CD14-positive monocyte (primary cell): ENCODE data around the gene CREB3L4. TPM values are rescaled to one million over a fixed set of nuclear protein-coding genes. Genes with fewer than 3 reads are reported as not detected.

Source experiments
- DNase-seq, 3 donors: peaks; one replicate each; pipeline ENCODE4 v3.0.0-alpha.2; 2011 to 2022
- H2AFZ ChIP-seq: 2 replicates; pipeline ENCODE4 v1.6.0; 2012; ENCODE audit warnings: mild to moderate bottlenecking, low read depth, low read length, inconsistent platforms; ENCODE audit not compliant: insufficient read depth, poor library complexity, severe bottlenecking
- H3K27ac ChIP-seq, 2 donors: 1 replicate in 1 of 2; 2 replicates in 1 of 2; pipeline ENCODE4 v1.5.1; 2012 to 2013; ENCODE audit warnings: low read length in 2 of 2, control low read depth in 1 of 2, inconsistent platforms in 1 of 2, low read depth in 1 of 2, mild to moderate bottlenecking in 1 of 2
- H3K27me3 ChIP-seq, 2 donors: one replicate each; pipeline versions ENCODE4 v1.6.0 to v1.6.1; 2011 to 2013; ENCODE audit warnings: low read length in 2 of 2; ENCODE audit not compliant: control insufficient read depth in 2 of 2, insufficient read depth in 2 of 2
- H3K36me3 ChIP-seq, 2 donors: replicated peaks in 1 of 2; 1 replicate in 1 of 2; 2 replicates in 1 of 2; pipeline versions ENCODE4 v1.5.1 to v1.6.1; 2012 to 2013; ENCODE audit warnings: low read length in 2 of 2, control low read depth in 1 of 2, inconsistent platforms in 1 of 2, mild to moderate bottlenecking in 1 of 2; ENCODE audit not compliant: insufficient read depth in 2 of 2, control insufficient read depth in 1 of 2
- H3K4me1 ChIP-seq, 2 donors: 1 replicate in 1 of 2; 2 replicates in 1 of 2; pipeline versions ENCODE4 v1.5.1 to v1.6.1; 2012 to 2013; ENCODE audit warnings: low read length in 2 of 2, control low read depth in 1 of 2, inconsistent platforms in 1 of 2, mild to moderate bottlenecking in 1 of 2, moderate library complexity in 1 of 2; ENCODE audit not compliant: insufficient read depth in 2 of 2, control insufficient read depth in 1 of 2
- H3K4me2 ChIP-seq: replicated peaks from 2 replicates; pipeline ENCODE3; 2012; ENCODE audit warnings: low read length, moderate library complexity, mild to moderate bottlenecking; ENCODE audit not compliant: poor library complexity, severe bottlenecking; ENCODE audit errors: extremely low read depth
- H3K4me3 ChIP-seq, 3 experiments: fragments of 200-600 bp in 1 of 3; sonication (generic) in 1 of 3; replicated peaks in 1 of 3; 1 replicate in 2 of 3; 2 replicates in 1 of 3; pipeline ENCODE4 v1.5.1; 2011 to 2013; ENCODE audit warnings: low read length in 3 of 3, mild to moderate bottlenecking in 3 of 3, control low read depth in 2 of 3, low read depth in 2 of 3, inconsistent platforms in 1 of 3, moderate library complexity in 1 of 3
- H3K79me2 ChIP-seq: 2 replicates; pipeline ENCODE4 v1.6.0; 2012; ENCODE audit warnings: mild to moderate bottlenecking, control low read depth, inconsistent platforms, low read length, moderate library complexity; ENCODE audit not compliant: insufficient read depth
- H3K9ac ChIP-seq: 2 replicates; pipeline ENCODE4 v1.6.0; 2017; ENCODE audit warnings: low read length, mild to moderate bottlenecking; ENCODE audit not compliant: insufficient read depth, poor library complexity, severe bottlenecking
- H3K9me3 ChIP-seq, 2 donors: replicated peaks in 1 of 2; 1 replicate in 1 of 2; 2 replicates in 1 of 2; pipeline versions ENCODE4 v1.5.1 to v1.6.1; 2012 to 2013; ENCODE audit warnings: low read length in 2 of 2, control low read depth in 1 of 2; ENCODE audit not compliant: control insufficient read depth in 1 of 2, insufficient read depth in 1 of 2
- H4K20me1 ChIP-seq: 2 replicates; pipeline ENCODE4 v1.6.0; 2012; ENCODE audit warnings: mild to moderate bottlenecking, low read length, control low read depth, moderate library complexity; ENCODE audit not compliant: insufficient read depth
- H3K27ac Mint-ChIP-seq, 7 donors: one replicate each; pipeline ENCODE4 v1.8.0; 2020; ENCODE audit warnings: mild to moderate bottlenecking in 7 of 7, mixed read lengths in 7 of 7, moderate library complexity in 6 of 7, inconsistent platforms in 2 of 7
- H3K27me3 Mint-ChIP-seq, 3 donors: one replicate each; pipeline ENCODE4 v1.8.0; 2021 to 2022; ENCODE audit warnings: low read depth in 3 of 3, mild to moderate bottlenecking in 3 of 3, mixed read lengths in 3 of 3, moderate library complexity in 3 of 3, inconsistent platforms in 1 of 3
- H3K36me3 Mint-ChIP-seq, 2 donors: one replicate each; pipeline ENCODE4 v1.8.0; 2020; ENCODE audit warnings: mixed read lengths in 2 of 2, inconsistent platforms in 1 of 2, mild to moderate bottlenecking in 1 of 2
- H3K4me1 Mint-ChIP-seq: one replicate; pipeline ENCODE4 v1.8.0; 2020; ENCODE audit warnings: mild to moderate bottlenecking, mixed read lengths
- H3K4me3 Mint-ChIP-seq, 2 donors: one replicate each; pipeline ENCODE4 v1.8.0; 2020; ENCODE audit warnings: mild to moderate bottlenecking in 2 of 2, mixed read lengths in 2 of 2, moderate library complexity in 1 of 2
- H3K9me3 Mint-ChIP-seq, 7 donors: one replicate each; pipeline ENCODE4 v1.8.0; 2020 to 2022; ENCODE audit warnings: mixed read lengths in 7 of 7, mild to moderate bottlenecking in 6 of 7, moderate library complexity in 6 of 7, inconsistent platforms in 2 of 7
- WGBS: methylation state at CpG from one replicate; pipeline ENCODE4 v1.1.5; 2013; ENCODE audit warnings: missing lambda C conversion rate; ENCODE audit not compliant: insufficient coverage; 5-methylcytosine and 5-hydroxymethylcytosine counted together
- intact Hi-C, 2 donors: fragments of 100-400 bp; cut with micrococcal nuclease; formaldehyde crosslinking; loops; one replicate each; pipeline versions ENCODE4 v1.15.0 to v1.15.1; 2023
- polyA plus RNA-seq, 3 donors: library from polyadenylated mRNA; depleted of rRNA in 1 of 3; unstranded in 2 of 3; stranded (reverse) in 1 of 3; fragments of 300-500 nt in 2 of 3; fragments of >200 nt in 1 of 3; fragmentation: Illumina TruSeq in 2 of 3; gene quantifications; 1 replicate in 2 of 3; 2 replicates in 1 of 3; pipeline ENCODE4 v1.2.3, GENCODE V29; 2012 to 2021
- TF ChIP-seq, protein P1 (sequence below): fragments of 200-600 bp; IDR thresholded peaks from one replicate; pipeline ENCODE4 v1.8.0; 2022; ENCODE audit warnings: antibody characterized with exemption, mild to moderate bottlenecking

CREB3L4 gene
- polyA plus RNA-seq, 3 donors: 5.0 to 7.6 (median 6.8) TPM

GRCh38 chr1:153985941-153986761 is 18.4 kb downstream of the CREB3L4 start, which contains the start of gene RAB13:
TSS of gene RAB13 (minus strand) at chr1:153986339. CDS start at chr1:153986236, 103 bp downstream.
- peaks cover 0 to under 1% of the 10 kb centered on the region in 2 donors for H3K36me3 Mint-ChIP-seq

GRCh38 chr1:153987621-153988020 is 19.9 kb downstream of the CREB3L4 start:
- peaks cover 2 to 6% (median 2%) of the 10 kb centered on the region in 3 donors for H3K27me3 Mint-ChIP-seq
- Histone ChIP-seq H3K9ac (no peak overlapping the region), H3K9me3 (no peaks in the 10 kb centered on the region), H3K27ac (no peak overlapping the region), H4K20me1 (no peaks in the 10 kb centered on the region), H3K4me1 (peaks cover 43 to 55% of the 10 kb centered on the region in 2 donors), H3K79me2 (peaks cover 20% of the 10 kb centered on the region), H3K4me2 (no peak overlapping the region), H3K27me3 (no peaks in the 10 kb centered on the region), H3K36me3 (peaks cover 8 to 11% of the 10 kb centered on the region in 2 donors), H3K4me3 (no peak overlapping the region), H2AFZ (no peak overlapping the region)
- peaks cover 49% of the 10 kb centered on the region for H3K4me1 Mint-ChIP-seq
- intact Hi-C loops: loop anchor here (2.0 to 5.0 kb wide), 5 partner anchors 65 to 477 kb away; partner anchors contain the start of genes GATAD2B (in 1 of the 2) and NPR1 (in 1 of the 2)
- TF ChIP-seq, protein P1, sequence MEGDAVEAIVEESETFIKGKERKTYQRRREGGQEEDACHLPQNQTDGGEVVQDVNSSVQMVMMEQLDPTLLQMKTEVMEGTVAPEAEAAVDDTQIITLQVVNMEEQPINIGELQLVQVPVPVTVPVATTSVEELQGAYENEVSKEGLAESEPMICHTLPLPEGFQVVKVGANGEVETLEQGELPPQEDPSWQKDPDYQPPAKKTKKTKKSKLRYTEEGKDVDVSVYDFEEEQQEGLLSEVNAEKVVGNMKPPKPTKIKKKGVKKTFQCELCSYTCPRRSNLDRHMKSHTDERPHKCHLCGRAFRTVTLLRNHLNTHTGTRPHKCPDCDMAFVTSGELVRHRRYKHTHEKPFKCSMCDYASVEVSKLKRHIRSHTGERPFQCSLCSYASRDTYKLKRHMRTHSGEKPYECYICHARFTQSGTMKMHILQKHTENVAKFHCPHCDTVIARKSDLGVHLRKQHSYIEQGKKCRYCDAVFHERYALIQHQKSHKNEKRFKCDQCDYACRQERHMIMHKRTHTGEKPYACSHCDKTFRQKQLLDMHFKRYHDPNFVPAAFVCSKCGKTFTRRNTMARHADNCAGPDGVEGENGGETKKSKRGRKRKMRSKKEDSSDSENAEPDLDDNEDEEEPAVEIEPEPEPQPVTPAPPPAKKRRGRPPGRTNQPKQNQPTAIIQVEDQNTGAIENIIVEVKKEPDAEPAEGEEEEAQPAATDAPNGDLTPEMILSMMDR: no peak
- DNase-seq: no peak
- peaks cover 12 to 14% of the 10 kb centered on the region in 2 donors for H3K36me3 Mint-ChIP-seq
- peak overlapping the region in 4 of 7 donors; percentile 2 to 85 (median 80) for H3K27ac Mint-ChIP-seq
- peaks cover 0 to 2% (median 0%) of the 10 kb centered on the region in 7 donors for H3K9me3 Mint-ChIP-seq
- 100% methylated on average over 1 of the region's 8 CpGs for WGBS
- H3K4me3 Mint-ChIP-seq: no peak overlapping the region

More at GRCh38 chr1:153985941-153986761, 18.4 kb downstream of the CREB3L4 start, which contains the start of gene RAB13:
- peaks cover 38 to 49% of the 10 kb centered on the region in 2 donors for H3K4me1 ChIP-seq
- peak within 1 kb of the TSS; percentile 86 for H3K4me2 ChIP-seq
- Mint-ChIP-seq H3K4me1 (peaks cover 50% of the 10 kb centered on the region), H3K27me3 (peaks cover 2 to 6% (median 2%) of the 10 kb centered on the region in 3 donors), H3K4me3 (peak within 1 kb of the TSS; percentile 80 to 95), H3K9me3 (peaks cover 0 to 2% (median 0%) of the 10 kb centered on the region in 7 donors), H3K27ac (peak within 1 kb of the TSS; percentile 77 to 90 (median 83))
- H3K9me3 ChIP-seq: no peaks in the 10 kb centered on the region
- H3K79me2 ChIP-seq: peaks cover 7% of the 10 kb centered on the region
- no peaks in the 10 kb centered on the region for H3K36me3 ChIP-seq
- DNase-seq: peak in 1 of 3 donors; percentile 20
- H4K20me1 ChIP-seq: no peaks in the 10 kb centered on the region
- intact Hi-C loops: loop anchor here (2.0 to 5.0 kb wide), 5 partner anchors 64 to 475 kb away; partner anchors contain the start of genes GATAD2B (in 1 of the 2) and NPR1 (in 1 of the 2)
- whole genome bisulfite sequencing: 1% methylated on average over 11 of the region's 32 CpGs
- TF ChIP-seq, protein P1: no peak
- peak within 1 kb of the TSS; percentile 41 to 78 (median 57) for H3K4me3 ChIP-seq
- peak within 1 kb of the TSS; percentile 83 for H2AFZ ChIP-seq
- H3K27me3 ChIP-seq: no peaks in the 10 kb centered on the region
- peak within 1 kb of the TSS in 1 of 2 donors; percentile 9 for H3K27ac ChIP-seq
- peak within 1 kb of the TSS; percentile 29 for H3K9ac ChIP-seq
